BLaER1 treated with 17β-estradiol and CSF1 and Interleukin-3, amounts not matched to agents 10 nM and 100 nM (cell line): ENCODE data around the gene EXOC2.

ENCODE experiments used
- H3K27ac ChIP-seq, 11 experiments: shearing (Covaris generic); formaldehyde crosslinking; 2 replicates each; pipeline ENCODE4 v1.8.1; 2022
- H3K27me3 ChIP-seq, 11 experiments: shearing (Covaris generic); formaldehyde crosslinking; 2 replicates each; pipeline ENCODE4 v1.8.1; 2022
- H3K36me3 ChIP-seq, 11 experiments: shearing (Covaris generic); formaldehyde crosslinking; 2 replicates each; pipeline ENCODE4 v1.8.1; 2022
- H3K4me1 ChIP-seq, 10 experiments: shearing (Covaris generic); formaldehyde crosslinking; 2 replicates each; pipeline ENCODE4 v1.8.1; 2022
- H3K4me2 ChIP-seq, 11 experiments: shearing (Covaris generic); formaldehyde crosslinking; 2 replicates each; pipeline ENCODE4 v1.8.1; 2022
- H3K4me3 ChIP-seq, 10 experiments: shearing (Covaris generic); formaldehyde crosslinking; 2 replicates each; pipeline ENCODE4 v1.8.1; 2022
- H3K9ac ChIP-seq, 11 experiments: shearing (Covaris generic); formaldehyde crosslinking; 2 replicates each; pipeline ENCODE4 v1.8.1; 2022
- H3K9me3 ChIP-seq, 11 experiments: shearing (Covaris generic); formaldehyde crosslinking; replicated peaks in 1 of 11; 2 replicates each; pipeline ENCODE4 v1.8.1; 2022
- H4K20me1 ChIP-seq, 11 experiments: shearing (Covaris generic); formaldehyde crosslinking; 2 replicates each; pipeline ENCODE4 v1.8.1; 2022
- Cebpa-rat ChIP-seq, 11 experiments: shearing (Covaris generic); IDR thresholded peaks; 2 replicates each; pipeline ENCODE4 v1.8.1; 2022

Gene EXOC2

GRCh38 chr6:692858-693722 is at the start of gene EXOC2:
TSS of gene EXOC2 (minus strand) at chr6:693139. CDS start at chr6:637818, 55,321 bp downstream.
- Histone ChIP-seq H3K36me3 (peaks cover 8 to 24% (median 18%) of the 10 kb centered on the region in 11 experiments; a peak in 19 of 22 replicates), H4K20me1 (peaks cover 0 to 42% (median 27%) of the 10 kb centered on the region in 11 experiments; a peak in 17 of 22 replicates), H3K27me3 (no peaks in the 10 kb centered on the region), H3K9ac (peak within 1 kb of the TSS; percentile 68 to 88 (median 82)), H3K4me1 (peaks cover 7 to 23% (median 20%) of the 10 kb centered on the region in 10 experiments; a peak in 18 of 20 replicates), H3K27ac (peak within 1 kb of the TSS; percentile 66 to 81 (median 75)), H3K4me3 (peak within 1 kb of the TSS; percentile 69 to 93 (median 84)), H3K9me3 (no peaks in the 10 kb centered on the region), H3K4me2 (peak within 1 kb of the TSS; percentile 91 to 99 (median 94))
- no peak for TF ChIP-seq Cebpa-rat (IDR thresholded peaks at IDR 0.05)

GRCh38 chr6:741410-742339 is 48.7 kb upstream of the EXOC2 start:
- Histone ChIP-seq H3K4me3 (no peak overlapping the region), H3K4me2 (no peak overlapping the region), H3K4me1 (no peaks in the 10 kb centered on the region), H3K36me3 (no peaks in the 10 kb centered on the region), H4K20me1 (no peaks in the 10 kb centered on the region), H3K9me3 (peaks cover 0 to 11% (median 0%) of the 10 kb centered on the region in 11 experiments; a peak in 4 of 22 replicates), H3K27me3 (no peaks in the 10 kb centered on the region), H3K27ac (no peak overlapping the region), H3K9ac (no peak overlapping the region)
- TF ChIP-seq Cebpa-rat (IDR thresholded peaks at IDR 0.05), result no peak

- Histone ChIP-seq H3K4me1 (no peaks in the 10 kb centered on the region), H3K36me3 (no peaks in the 10 kb centered on the region), H3K4me3 (no peak overlapping the region), H3K27me3 (no peaks in the 10 kb centered on the region), H4K20me1 (no peaks in the 10 kb centered on the region), H3K4me2 (no peak overlapping the region), H3K9me3 (peaks cover 0 to 12% (median 0%) of the 10 kb centered on the region in 11 experiments; a peak in 4 of 22 replicates), H3K27ac (no peak overlapping the region), H3K9ac (no peak overlapping the region)
- no peak for TF ChIP-seq Cebpa-rat (IDR thresholded peaks at IDR 0.05)
Measured at GRCh38 chr6:736657-737446, 43.9 kb upstream of the EXOC2 start.

- Histone ChIP-seq H3K27me3 (no peaks in the 10 kb centered on the region), H3K4me2 (no peak overlapping the region), H3K36me3 (no peaks in the 10 kb centered on the region), H3K27ac (no peak overlapping the region), H3K9me3 (0 out of 22 replicates have a peak, but pooled peaks cover 0 to 4% (median 0%) of the 10 kb centered on the region in 11 experiments), H3K9ac (no peak overlapping the region), H3K4me3 (no peak overlapping the region), H3K4me1 (no peaks in the 10 kb centered on the region), H4K20me1 (no peaks in the 10 kb centered on the region)
- TF ChIP-seq Cebpa-rat (IDR thresholded peaks at IDR 0.05), result no peak
Measured at GRCh38 chr6:733431-734219, 40.7 kb upstream of the EXOC2 start.

- H3K4me2 ChIP-seq, result no peak overlapping the region
- no peaks in the 10 kb centered on the region for H4K20me1 ChIP-seq
- H3K27me3 ChIP-seq, result no peaks in the 10 kb centered on the region
- no peaks in the 10 kb centered on the region for H3K4me1 ChIP-seq
- no peak overlapping the region for H3K9ac ChIP-seq
- H3K9me3 ChIP-seq, result 0 out of 22 replicates have a peak, but pooled peaks cover 0 to 4% (median 0%) of the 10 kb centered on the region in 11 experiments
- TF ChIP-seq Cebpa-rat (IDR thresholded peaks at IDR 0.05), result no peak
- no peak overlapping the region for H3K27ac ChIP-seq
- no peaks in the 10 kb centered on the region for H3K36me3 ChIP-seq
- H3K4me3 ChIP-seq, result no peak overlapping the region
Measured at GRCh38 chr6:731924-732323, 39.0 kb upstream of the EXOC2 start.

- H3K27me3 ChIP-seq, result no peaks in the 10 kb centered on the region
Measured at GRCh38 chr6:729606-730320, 36.8 kb upstream of the EXOC2 start.

GRCh38 chr6:727856-728255 is 34.9 kb upstream of the EXOC2 start:
- Histone ChIP-seq H3K9ac (no peak overlapping the region), H3K4me3 (no peak overlapping the region), H3K4me1 (peaks cover 2 to 5% (median 3%) of the 10 kb centered on the region in 10 experiments; a peak in 19 of 20 replicates), H3K9me3 (no peaks in the 10 kb centered on the region), H3K36me3 (no peaks in the 10 kb centered on the region), H4K20me1 (no peaks in the 10 kb centered on the region), H3K4me2 (no peak overlapping the region), H3K27me3 (no peaks in the 10 kb centered on the region; a peak in 1 of 22 replicates), H3K27ac (no peak overlapping the region)
- TF ChIP-seq Cebpa-rat (IDR thresholded peaks at IDR 0.05), result no peak

More at GRCh38 chr6:729606-730320, 36.8 kb upstream of the EXOC2 start:
- no peak overlapping the region for H3K27ac ChIP-seq
- H3K4me3 ChIP-seq, result no peak overlapping the region
- H3K36me3 ChIP-seq, result no peaks in the 10 kb centered on the region
- no peaks in the 10 kb centered on the region for H3K4me1 ChIP-seq
- TF ChIP-seq Cebpa-rat (IDR thresholded peaks at IDR 0.05), result no peak
- no peak overlapping the region for H3K4me2 ChIP-seq
- no peak overlapping the region for H3K9ac ChIP-seq
- no peaks in the 10 kb centered on the region for H3K9me3 ChIP-seq
- H4K20me1 ChIP-seq, result no peaks in the 10 kb centered on the region
